Measurements from ENCODE around the gene PLEKHA7. TPM values are rescaled to one million over a fixed set of nuclear protein-coding genes. Genes with fewer than 3 reads are reported as not detected.

The PLEKHA7 gene
- polyA plus RNA-seq, 1 of the 3 experiments (the other 2 are of a cell fraction) = 0.12 TPM

- TF ChIP-seq RAD21 (IDR thresholded peaks at IDR 0.05; ENCODE audit: low read length) = no peak
- TF ChIP-seq, protein P1, sequence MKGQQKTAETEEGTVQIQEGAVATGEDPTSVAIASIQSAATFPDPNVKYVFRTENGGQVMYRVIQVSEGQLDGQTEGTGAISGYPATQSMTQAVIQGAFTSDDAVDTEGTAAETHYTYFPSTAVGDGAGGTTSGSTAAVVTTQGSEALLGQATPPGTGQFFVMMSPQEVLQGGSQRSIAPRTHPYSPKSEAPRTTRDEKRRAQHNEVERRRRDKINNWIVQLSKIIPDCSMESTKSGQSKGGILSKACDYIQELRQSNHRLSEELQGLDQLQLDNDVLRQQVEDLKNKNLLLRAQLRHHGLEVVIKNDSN (IDR thresholded peaks at IDR 0.05; ENCODE audit: borderline replicate concordance, low read depth) = no peak
- TF ChIP-seq, protein P2, sequence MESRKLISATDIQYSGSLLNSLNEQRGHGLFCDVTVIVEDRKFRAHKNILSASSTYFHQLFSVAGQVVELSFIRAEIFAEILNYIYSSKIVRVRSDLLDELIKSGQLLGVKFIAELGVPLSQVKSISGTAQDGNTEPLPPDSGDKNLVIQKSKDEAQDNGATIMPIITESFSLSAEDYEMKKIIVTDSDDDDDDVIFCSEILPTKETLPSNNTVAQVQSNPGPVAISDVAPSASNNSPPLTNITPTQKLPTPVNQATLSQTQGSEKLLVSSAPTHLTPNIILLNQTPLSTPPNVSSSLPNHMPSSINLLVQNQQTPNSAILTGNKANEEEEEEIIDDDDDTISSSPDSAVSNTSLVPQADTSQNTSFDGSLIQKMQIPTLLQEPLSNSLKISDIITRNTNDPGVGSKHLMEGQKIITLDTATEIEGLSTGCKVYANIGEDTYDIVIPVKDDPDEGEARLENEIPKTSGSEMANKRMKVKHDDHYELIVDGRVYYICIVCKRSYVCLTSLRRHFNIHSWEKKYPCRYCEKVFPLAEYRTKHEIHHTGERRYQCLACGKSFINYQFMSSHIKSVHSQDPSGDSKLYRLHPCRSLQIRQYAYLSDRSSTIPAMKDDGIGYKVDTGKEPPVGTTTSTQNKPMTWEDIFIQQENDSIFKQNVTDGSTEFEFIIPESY (IDR thresholded peaks at IDR 0.05; ENCODE audit: borderline replicate concordance, low read depth) = no peak
- TF ChIP-seq POLR2AphosphoS5 (IDR thresholded peaks at IDR 0.05; ENCODE audit: low read depth, low read length) = no peak
- TF ChIP-seq FOSL2 (IDR thresholded peaks at IDR 0.05; ENCODE audit: borderline replicate concordance, low read depth) = no peak
- TF ChIP-seq ELF1 (IDR thresholded peaks at IDR 0.05) = no peak
- TF ChIP-seq RFX5 (IDR thresholded peaks at IDR 0.05; ENCODE audit: low read length) = no peak
- no peak for TF ChIP-seq SIN3A (IDR thresholded peaks at IDR 0.05; ENCODE audit: borderline replicate concordance, low read depth, low read length)
- TF ChIP-seq MXI1 (IDR thresholded peaks at IDR 0.05; ENCODE audit: low read depth, low read length) = no peak
- TF ChIP-seq RXRA (IDR thresholded peaks at IDR 0.05; ENCODE audit: borderline replicate concordance, low read depth) = no peak
- TF ChIP-seq FOXJ3 (CRISPR knock-in tag; IDR thresholded peaks at IDR 0.05) = no peak
- no peak for TF ChIP-seq TEAD4 (IDR thresholded peaks at IDR 0.05; ENCODE audit: borderline replicate concordance, insufficient read depth)
- no peak for TF ChIP-seq GATA2 (CRISPR knock-in tag; IDR thresholded peaks at IDR 0.05)
- TF ChIP-seq YY1 (IDR thresholded peaks at IDR 0.05; ENCODE audit: low read depth) = no peak
- no peak for TF ChIP-seq JUND (IDR thresholded peaks at IDR 0.05)
- no peak for TF ChIP-seq TAF1 (IDR thresholded peaks at IDR 0.05; ENCODE audit: borderline replicate concordance, low read depth, low read length)
- no peak for TF ChIP-seq CHD2 (IDR thresholded peaks at IDR 0.05; ENCODE audit: low read length, partially characterized antibody)
- TF ChIP-seq, protein P3, sequence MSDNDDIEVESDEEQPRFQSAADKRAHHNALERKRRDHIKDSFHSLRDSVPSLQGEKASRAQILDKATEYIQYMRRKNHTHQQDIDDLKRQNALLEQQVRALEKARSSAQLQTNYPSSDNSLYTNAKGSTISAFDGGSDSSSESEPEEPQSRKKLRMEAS (IDR thresholded peaks at IDR 0.05; ENCODE audit: low read depth) = no peak
- Histone ChIP-seq H3K27ac (ENCODE audit: low read depth in 2 of 2, low read length in 1 of 2) (no peak overlapping the region), H3K9ac (no peak overlapping the region), H3K36me3 (replicated peaks in 1 of 2; ENCODE audit: control insufficient read depth in 1 of 2, insufficient read depth in 2 of 2, low read length in 1 of 2) (no peaks in the 10 kb centered on the region), H3K4me1 (ENCODE audit: control insufficient read depth in 1 of 2, insufficient read depth in 2 of 2, low read depth in 1 of 2, low read length in 1 of 2) (peaks cover 0 to 4% of the 10 kb centered on the region in 2 experiments; a peak in 1 of 4 replicates), H3F3A (replicated peaks; ENCODE audit: insufficient read depth) (no peaks in the 10 kb centered on the region), H3K9me2 (no peaks in the 10 kb centered on the region), H3K79me2 (ENCODE audit: insufficient read depth) (no peaks in the 10 kb centered on the region), H3K4me2 (no peak overlapping the region), H3K27me3 (ENCODE audit: insufficient read depth) (no peaks in the 10 kb centered on the region), H2AFZ (ENCODE audit: low read depth) (no peak overlapping the region), H3K9me3 (no peaks in the 10 kb centered on the region), H3K4me3 (ENCODE audit: low read depth in 2 of 2, low read length in 1 of 2) (no peak overlapping the region), H4K20me1 (ENCODE audit: insufficient read depth) (no peaks in the 10 kb centered on the region)
- CTCF ChIA-PET = interaction anchor here (2.3 to 6.5 kb wide), 2 partner anchors 16 to 101 kb away, joined by 9 to 36 read pairs; no protein-coding TSS in a partner anchor
- DNase-seq = no peak
- POLR2A ChIA-PET = no interaction called here
- WGBS (ENCODE audit: low lambda C conversion rate) = 64% methylated on average over 5 of the region's 5 CpGs
These were observed 52.1 kb downstream of the PLEKHA7 start for GRCh38 chr11:16962146-16962545.
